ENCODE results near the gene IGFL4.

The IGFL4 gene

GRCh38 chr19:46018729-46019251 is 22.0 kb downstream of the IGFL4 start:
- no peak for DNase-seq

GRCh38 chr19:46017874-46018675 is 22.7 kb downstream of the IGFL4 start:
- no peak for DNase-seq

- DNase-seq = no peak
Observed at GRCh38 chr19:46017095-46017429, 23.7 kb downstream of the IGFL4 start.

- DNase-seq = peak; percentile 76
Observed at GRCh38 chr19:46016426-46017094, 24.2 kb downstream of the IGFL4 start.

GRCh38 chr19:46015687-46016425 is 24.9 kb downstream of the IGFL4 start:
- no peak for DNase-seq

- no peak for DNase-seq
Observed at GRCh38 chr19:46014941-46015686, 25.7 kb downstream of the IGFL4 start.

- no peak for DNase-seq
Observed at GRCh38 chr19:46014534-46014933, 26.3 kb downstream of the IGFL4 start.

GRCh38 chr19:46009530-46010510 is 31.0 kb downstream of the IGFL4 start:
- peak; percentile 19 for DNase-seq

- no peak for DNase-seq
Observed at GRCh38 chr19:46006411-46006810, 34.4 kb downstream of the IGFL4 start.

- DNase-seq = no peak
Observed at GRCh38 chr19:46002678-46003275, 38.0 kb downstream of the IGFL4 start.

GRCh38 chr19:46000491-46001246 is 40.1 kb downstream of the IGFL4 start:
- no peak for DNase-seq

- DNase-seq = no peak
Observed at GRCh38 chr19:45999653-46000121, 41.1 kb downstream of the IGFL4 start.

GRCh38 chr19:45998834-45999233 is 42.0 kb downstream of the IGFL4 start:
- no peak for DNase-seq

GRCh38 chr19:45996933-45997332 is 43.9 kb downstream of the IGFL4 start:
- no peak for DNase-seq

GRCh38 chr19:45995715-45996385 is 45.0 kb downstream of the IGFL4 start:
- no peak for DNase-seq

GRCh38 chr19:45994998-45995714 is 45.6 kb downstream of the IGFL4 start, which contains the start of gene CCDC61:
CCDC61 (plus strand) TSS chr19:45995467; CDS start chr19:46003019, 7,552 bp downstream.
- peak; percentile 97 for DNase-seq

- DNase-seq = no peak
Observed at GRCh38 chr19:45994456-45994997, 46.3 kb downstream of the IGFL4 start.

GRCh38 chr19:45990113-45990728 is 50.6 kb downstream of the IGFL4 start:
- no peak for DNase-seq
